GM21381 (cell line): ENCODE results near the gene RASSF7.

ENCODE experiments used
- ATAC-seq: cut with Tn5 transposase; IDR thresholded peaks from one replicate; pipeline ENCODE4 v1.9.1; 2021; ENCODE audit warnings: mild to moderate bottlenecking, moderate library complexity; ENCODE audit not compliant: unreplicated experiment

RASSF7 gene

DNA sequence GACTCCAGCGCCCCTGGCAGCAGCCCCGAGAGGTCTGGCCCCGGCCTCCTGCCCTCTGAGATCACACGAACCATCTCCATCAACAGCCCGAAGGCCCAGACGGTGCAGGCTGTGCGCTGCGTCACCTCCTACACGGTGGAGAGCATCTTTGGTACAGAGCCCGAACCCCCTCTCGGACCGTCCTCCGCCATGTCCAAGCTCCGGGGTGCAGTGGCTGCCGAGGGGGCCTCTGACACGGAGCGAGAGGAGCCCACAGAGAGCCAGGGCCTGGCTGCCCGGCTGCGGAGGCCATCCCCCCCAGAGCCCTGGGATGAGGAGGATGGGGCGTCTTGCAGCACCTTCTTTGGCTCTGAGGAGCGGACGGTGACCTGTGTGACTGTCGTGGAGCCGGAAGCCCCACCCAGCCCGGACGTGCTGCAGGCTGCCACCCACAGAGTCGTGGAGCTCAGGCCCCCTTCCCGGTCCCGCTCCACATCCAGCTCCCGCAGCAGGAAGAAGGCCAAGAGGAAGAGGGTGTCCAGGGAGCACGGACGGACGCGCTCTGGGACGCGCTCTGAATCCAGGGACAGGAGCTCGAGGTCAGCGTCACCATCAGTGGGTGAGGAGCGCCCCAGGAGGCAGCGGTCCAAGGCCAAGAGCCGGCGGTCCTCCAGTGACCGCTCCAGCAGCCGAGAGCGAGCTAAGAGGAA, 47.3 kb downstream of the RASSF7 start:
- no peak for ATAC-seq

DNA sequence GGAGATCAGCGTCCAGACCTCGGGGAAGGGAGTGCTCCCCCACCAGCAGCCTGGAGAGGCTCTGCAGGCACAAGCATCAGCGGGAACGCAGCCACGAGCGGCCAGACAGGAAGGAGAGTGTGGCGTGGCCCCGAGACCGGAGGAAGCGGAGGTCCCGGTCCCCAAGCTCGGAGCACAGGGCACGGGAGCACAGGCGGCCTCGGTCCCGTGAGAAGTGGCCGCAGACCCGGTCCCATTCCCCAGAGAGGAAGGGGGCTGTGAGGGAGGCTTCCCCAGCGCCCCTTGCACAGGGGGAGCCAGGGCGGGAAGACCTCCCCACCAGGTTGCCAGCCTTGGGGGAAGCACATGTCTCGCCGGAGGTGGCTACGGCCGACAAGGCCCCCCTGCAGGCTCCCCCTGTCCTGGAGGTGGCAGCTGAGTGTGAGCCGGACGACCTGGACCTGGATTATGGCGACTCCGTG, 48.1 kb downstream of the RASSF7 start:
- no peak for ATAC-seq

DNA sequence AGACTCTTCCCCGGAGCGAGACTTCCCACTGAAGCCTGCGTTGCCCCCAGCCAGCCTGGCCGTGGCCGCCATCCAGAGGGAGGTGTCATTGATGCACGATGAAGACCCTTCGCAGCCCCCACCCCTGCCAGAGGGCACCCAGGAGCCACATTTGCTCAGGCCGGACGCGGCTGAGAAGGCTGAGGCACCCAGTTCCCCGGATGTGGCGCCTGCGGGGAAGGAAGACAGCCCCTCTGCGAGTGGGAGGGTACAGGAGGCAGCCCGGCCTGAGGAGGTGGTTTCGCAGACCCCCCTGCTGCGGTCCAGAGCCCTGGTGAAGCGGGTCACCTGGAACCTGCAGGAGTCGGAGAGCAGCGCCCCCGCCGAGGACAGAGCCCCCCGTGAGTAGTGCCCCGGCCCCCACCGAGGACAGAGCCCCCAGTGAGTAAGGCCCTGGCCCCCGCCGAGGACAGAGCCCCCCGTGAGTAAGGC, 48.6 kb downstream of the RASSF7 start:
- no peak for ATAC-seq

DNA sequence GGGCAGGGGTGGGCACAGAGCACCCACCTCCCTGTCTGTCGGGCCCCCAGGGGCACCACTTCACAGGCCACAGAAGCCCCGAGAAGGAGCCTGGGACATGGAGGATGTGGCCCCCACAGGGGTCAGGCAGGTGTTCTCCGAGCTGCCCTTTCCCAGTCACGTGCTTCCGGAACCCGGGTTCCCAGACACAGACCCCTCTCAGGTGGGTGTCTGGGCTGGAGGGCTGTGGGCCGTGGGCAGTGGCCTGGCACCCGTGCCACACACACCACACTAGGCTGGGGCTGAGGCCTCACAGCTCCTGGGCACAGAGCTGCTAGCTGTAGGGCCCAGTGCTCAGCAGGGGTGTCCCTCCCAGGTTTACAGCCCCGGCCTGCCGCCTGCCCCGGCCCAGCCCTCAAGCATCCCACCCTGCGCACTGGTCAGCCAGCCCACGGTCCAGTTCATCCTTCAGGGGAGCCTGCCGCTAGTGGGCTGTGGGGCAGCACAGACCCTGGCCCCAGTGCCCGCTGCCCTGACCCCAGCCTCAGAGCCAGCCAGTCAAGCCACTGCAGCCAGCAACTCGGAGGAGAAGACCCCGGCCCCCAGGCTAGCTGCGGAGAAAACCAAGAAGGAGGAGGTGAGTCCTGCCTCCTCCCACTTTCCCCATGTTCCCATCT, 49.5 kb downstream of the RASSF7 start:
- no peak for ATAC-seq

DNA sequence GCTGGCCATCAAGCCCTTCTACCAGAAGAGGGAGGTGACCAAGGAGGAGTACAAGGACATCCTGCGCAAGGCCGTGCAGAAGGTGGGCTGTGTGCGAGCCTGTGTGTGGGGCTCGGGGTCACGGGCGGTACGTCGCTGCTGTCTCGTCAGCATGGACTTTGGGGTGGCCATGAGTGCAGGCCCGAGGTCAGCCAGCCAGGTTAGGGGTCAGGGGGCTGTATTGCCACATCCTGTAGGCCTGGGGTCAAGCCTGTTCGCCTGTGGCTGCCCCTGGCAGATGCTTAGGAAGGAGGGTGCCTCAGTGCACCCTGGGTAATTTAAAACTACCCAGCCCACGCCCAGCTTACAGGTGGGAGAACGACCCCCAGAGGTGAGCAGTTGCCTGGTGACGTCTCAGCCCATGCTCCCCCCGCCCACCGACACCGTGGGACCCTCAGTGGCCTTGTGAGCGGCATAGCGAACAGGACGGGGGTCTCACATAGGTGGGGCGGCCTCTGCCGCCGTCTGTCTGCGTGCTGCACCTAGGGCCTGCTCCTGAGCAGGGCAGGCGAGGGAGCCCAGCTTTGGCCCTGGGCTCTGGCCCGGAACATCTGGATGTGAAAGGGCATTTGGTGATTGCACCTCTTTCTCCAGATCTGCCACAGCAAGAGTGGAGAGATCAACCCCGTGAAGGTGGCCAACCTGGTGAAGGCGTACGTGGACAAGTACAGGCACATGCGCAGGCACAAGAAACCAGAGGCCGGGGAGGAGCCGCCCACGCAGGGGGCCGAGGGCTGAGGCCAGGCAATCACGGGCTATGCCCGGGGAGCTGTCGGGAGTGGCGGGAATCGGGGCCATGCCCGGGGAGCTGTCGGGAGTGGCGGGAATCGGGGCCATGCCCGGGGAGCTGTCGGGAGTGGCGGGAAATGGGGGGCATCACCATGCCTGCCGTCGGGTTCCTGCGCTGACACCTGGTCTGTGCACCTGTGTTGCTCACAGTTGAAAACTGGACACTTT, 50.5 kb downstream of the RASSF7 start:
- no peak for ATAC-seq

DNA sequence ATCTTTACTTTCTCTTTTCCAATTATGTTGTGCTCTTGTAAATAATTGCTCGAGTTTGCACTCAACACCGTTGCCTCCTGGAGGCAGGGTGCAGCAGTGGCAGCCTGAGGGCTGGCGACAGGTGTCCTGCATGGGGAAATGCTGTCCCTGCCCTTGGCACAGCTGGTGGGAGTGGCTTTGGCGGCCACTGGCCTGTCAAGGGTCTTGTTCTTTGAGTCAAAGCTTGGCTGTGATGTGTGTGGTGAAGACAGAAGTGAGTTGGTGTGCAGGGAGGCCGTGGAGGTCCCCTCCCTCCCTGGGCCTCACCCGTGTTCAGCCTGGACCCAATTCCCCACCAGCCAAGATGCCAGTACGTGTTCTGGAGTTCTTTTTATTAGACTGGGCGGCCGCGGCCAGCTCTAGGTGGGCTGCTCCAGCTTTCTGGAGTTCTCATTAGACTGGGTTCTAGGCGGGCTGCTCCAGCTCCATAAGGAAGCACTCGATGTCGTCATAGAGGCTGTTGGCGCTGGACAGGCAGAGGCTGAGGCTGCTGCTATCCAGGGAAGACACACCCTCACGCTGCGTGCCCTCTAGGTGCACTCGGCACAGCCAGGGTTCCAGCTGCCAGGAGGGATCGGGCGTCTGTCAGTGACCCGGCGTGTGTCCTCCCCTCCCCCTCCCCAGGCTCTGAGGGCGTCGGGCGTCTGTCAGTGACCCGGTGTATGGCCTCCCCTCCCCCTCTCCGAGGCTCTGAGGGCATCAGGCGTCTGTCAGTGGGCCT, 51.6 kb downstream of the RASSF7 start:
- no peak for ATAC-seq

DNA sequence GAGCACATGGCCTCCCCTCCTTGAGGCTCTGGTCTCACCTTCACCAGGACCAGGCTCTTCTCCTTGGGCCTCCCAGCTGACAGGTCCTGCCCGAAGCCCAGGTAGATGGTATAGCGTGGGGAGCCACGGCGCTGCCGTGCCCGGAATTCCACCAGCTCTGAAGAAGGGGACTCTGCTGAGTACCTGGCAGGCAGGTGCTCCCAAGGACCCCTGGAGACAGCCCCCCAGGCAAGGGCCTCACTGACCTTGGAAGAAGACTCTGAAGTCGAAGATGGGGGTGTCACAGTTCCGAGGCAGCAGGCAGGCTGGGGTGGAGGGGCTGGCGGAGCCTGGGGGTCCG, 52.2 kb downstream of the RASSF7 start:
- no peak for ATAC-seq

DNA sequence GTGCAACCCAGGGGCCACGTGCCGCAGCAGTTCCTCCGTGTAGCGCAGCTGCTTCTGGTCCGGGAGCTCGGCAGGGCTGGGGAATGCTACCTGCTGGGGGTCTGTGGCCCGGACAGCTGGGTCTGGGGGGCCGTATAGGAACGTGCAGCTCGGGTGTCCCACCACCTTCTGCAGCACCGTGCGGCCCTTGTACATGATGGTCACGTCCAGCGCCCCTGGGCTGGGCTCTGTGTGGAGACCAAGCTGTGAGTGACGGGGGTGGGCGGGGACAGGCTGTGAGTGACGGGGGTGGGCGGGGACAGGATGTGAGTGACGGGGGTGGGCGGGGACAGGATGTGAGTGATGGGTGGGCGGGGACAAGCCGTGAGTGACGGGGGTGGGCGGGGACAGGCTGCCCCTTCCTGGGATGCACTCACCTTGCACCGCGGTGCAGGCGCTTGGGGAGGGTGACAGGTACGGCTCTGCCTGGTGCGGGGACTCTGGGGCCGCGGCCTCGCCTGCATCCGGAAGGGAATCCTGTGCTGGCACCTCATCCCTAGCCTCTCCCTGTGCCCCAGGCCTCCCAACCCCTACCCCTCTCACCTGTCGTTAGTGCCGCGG, 52.7 kb downstream of the RASSF7 start:
- ATAC-seq, result no peak
